ENCODE data around the gene CYP27B1.

DNA sequence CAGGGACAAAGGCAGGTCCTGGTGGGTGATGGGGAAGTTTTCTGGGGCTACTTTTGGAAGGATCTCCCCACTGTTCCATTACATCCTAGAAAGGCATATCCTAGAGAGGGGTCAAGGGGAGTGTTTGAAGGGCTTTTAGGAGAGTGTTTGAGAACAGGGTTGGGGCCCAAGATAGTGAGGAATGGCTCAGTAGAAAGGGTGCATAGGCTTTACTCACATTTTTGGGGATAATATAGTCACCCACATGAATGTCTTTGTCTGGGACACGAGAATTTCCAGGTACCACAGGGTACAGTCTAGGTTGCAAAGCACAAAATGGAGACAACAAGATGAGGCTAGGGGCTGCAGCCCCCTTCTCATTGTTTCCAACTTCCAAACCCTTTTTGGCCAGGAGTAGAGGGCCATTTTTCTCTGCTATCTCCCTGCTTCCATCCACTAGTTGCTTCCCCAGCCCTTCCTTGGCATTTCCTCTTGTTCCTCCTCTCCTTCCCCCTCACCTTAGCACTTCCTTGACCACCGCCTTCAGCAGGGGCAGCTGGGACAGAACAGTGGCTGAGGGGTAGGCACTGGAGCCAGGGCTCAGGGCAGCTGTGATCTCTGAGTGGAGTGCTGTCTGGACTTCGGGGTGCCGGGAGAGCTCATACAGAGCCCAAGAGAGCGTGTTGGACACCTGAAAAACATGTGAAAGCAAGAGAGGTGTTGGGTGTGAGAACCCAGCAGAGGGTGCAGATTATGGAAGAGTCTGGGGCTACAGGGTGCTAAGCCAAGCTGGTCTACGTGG, 2.8 kb downstream of the CYP27B1 start:
- no peak for TF ChIP-seq TBP (optimal IDR thresholded peaks at IDR 0.05; ENCODE audit: low read depth, low read length)
- TF ChIP-seq, protein P1, sequence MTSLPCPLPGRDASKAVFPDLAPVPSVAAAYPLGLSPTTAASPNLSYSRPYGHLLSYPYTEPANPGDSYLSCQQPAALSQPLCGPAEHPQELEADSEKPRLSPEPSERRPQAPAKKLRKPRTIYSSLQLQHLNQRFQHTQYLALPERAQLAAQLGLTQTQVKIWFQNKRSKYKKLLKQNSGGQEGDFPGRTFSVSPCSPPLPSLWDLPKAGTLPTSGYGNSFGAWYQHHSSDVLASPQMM (CRISPR knock-in tag; IDR thresholded peaks at IDR 0.05): no peak
- TF ChIP-seq, protein P2, sequence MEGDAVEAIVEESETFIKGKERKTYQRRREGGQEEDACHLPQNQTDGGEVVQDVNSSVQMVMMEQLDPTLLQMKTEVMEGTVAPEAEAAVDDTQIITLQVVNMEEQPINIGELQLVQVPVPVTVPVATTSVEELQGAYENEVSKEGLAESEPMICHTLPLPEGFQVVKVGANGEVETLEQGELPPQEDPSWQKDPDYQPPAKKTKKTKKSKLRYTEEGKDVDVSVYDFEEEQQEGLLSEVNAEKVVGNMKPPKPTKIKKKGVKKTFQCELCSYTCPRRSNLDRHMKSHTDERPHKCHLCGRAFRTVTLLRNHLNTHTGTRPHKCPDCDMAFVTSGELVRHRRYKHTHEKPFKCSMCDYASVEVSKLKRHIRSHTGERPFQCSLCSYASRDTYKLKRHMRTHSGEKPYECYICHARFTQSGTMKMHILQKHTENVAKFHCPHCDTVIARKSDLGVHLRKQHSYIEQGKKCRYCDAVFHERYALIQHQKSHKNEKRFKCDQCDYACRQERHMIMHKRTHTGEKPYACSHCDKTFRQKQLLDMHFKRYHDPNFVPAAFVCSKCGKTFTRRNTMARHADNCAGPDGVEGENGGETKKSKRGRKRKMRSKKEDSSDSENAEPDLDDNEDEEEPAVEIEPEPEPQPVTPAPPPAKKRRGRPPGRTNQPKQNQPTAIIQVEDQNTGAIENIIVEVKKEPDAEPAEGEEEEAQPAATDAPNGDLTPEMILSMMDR (IDR thresholded peaks at IDR 0.05 in 2 of 3, conservative IDR thresholded peaks at IDR 0.05 in 1 of 3; ENCODE audit: insufficient read depth in 2 of 3, low read depth in 1 of 3, low read length in 3 of 3): no peak
- TF ChIP-seq SP1 (CRISPR knock-in tag; IDR thresholded peaks at IDR 0.05): no peak
